HG03565 (cell line): Measurements from ENCODE around the gene ST3GAL3.

ENCODE experiments used
- ATAC-seq: cut with Tn5 transposase; IDR thresholded peaks from one replicate; pipeline ENCODE4 v1.9.1; 2021; ENCODE audit warnings: mild to moderate bottlenecking, moderate library complexity; ENCODE audit not compliant: unreplicated experiment

The ST3GAL3 gene

DNA sequence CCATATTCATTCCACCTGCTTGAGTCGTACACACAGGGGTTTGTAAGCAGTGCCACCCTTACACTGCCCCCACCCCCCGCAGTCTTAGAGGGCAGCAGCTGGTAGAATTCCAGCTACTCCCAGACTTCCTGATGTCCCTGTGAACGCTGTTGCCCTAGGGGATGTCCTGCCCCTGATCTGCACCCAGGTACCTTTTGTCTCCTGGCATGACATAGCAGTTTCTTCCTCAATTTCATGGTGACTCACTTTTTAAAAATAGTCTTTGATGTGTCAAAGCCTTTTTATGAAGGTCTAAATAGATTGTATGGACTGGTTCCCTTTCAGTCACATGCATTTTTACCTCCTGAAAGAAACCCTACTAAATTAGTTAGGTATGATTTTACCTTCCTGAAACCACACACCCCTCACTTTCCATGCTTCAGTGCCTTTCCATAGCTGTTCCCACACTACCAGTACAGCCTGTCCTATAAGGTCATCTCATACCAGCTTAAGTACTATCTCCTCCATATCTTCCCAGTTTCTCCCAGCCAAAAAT lies 76.4 kb downstream of the ST3GAL3 start:
- ATAC-seq, result no peak

DNA sequence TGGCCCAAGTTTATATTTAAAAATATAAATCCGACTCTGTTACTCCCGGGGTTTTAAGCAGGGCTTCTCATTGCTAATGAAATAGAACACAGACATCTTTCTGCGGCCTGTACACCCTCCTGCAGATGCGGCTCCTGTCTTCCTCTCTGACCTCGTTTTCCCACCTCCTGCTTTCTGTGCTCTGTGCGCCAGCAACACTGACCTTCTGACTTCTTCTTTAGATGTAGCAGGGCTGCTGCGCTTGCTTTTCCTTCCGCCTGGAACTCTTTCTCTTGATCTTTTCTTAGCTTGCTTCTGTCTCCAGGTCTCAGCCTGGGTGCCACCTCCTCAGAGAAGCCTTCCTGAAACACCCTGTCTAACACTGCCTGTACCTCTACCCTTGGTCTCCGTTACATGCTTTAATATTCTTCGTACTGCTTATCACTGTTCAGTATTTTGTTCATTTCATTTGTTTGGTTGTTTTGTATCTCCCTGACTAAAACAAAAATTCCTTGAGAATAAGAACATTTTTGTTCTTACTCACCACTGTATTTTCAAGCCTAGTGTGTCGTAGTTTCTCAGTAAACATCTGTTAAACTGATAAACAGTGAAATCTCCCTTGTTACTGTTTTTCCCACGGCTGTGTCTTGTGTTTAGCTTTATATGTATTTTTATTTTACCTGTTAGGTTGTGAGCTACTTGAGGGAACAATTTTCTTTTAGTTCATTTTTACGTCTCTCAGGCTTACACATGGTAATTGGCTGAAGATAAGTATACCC lies 79.0 kb downstream of the ST3GAL3 start:
- no peak for ATAC-seq

DNA sequence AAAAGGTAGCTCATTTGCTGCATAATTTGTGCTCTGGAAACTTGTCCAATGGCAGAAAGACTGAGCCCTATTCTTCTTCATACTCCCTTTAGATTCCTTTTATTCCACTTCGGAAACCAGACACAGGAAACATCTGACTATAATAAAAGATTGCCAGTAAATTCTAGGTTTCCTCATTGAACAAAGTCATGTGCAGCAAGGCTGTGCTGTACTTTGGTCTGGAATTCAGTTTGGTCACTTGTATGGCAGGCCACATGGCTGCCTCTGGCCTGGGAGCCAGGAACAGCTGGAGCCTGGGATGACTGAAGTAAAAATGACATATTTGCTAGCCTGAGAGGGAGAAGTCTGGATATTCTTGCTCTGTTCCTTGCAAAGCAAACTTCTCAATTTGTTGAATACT lies 79.6 kb downstream of the ST3GAL3 start:
- ATAC-seq, result no peak

DNA sequence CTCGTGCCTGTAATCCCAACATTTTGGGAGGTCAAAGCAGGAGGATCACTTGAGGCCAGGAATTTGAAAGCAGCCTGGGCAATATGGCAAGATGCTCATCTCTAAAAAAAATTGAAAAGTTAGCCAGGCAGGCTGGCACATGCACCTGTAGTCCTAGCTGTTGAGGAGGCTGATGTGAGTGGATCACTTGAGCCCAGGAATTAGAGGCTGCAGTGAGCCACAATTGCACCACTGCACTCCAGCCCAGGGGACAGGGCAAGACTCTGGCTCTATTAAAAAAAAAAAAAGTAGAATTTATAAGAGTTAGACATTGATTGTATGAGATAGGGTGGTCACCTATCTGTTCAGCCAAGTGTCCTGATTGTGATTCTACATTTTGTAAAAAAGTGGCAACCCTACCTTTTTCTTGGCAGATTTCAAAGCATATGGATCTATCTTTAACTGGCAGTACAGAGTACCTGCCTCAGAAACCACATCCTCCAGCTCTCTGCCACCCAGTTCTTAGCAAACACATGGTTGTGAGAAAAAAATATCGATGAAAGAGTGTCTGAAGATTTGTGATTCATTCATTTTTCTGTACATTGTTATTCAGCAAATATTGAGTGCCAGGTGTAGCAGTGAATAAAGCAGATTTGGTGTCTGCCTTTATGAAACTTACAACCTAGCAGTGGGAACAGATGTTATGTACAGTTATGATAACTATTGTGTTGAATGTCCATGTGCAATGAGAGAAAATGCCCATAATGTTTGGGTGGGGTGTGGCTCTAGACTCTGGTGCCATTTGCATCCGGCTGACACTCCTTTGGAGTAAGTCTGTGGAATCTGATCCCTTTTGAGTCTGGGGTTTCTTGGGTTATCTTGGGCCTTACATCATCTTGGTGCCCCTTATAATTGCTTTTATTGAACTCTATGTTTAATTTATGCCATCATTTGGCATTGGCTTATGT lies 82.5 kb downstream of the ST3GAL3 start:
- ATAC-seq, result no peak

DNA sequence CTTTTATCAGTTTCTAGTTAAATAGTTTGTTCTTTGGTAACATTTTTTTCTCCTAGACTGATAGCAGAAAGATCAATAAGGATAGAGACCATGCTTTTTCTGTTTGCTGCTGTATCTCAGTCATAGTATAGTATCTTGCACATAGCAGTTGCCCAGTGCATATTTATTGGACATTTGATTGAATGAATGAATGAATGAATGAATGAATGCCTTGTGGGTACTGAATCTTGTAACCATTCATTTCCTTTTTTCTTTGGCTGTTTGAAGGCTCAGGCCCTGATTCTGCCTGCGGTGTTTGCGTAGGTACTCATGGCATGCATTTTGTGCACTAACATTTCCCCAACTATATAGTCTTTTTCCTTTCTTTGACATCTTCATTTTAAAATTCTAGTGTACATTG lies 83.9 kb downstream of the ST3GAL3 start:
- ATAC-seq, result no peak

DNA sequence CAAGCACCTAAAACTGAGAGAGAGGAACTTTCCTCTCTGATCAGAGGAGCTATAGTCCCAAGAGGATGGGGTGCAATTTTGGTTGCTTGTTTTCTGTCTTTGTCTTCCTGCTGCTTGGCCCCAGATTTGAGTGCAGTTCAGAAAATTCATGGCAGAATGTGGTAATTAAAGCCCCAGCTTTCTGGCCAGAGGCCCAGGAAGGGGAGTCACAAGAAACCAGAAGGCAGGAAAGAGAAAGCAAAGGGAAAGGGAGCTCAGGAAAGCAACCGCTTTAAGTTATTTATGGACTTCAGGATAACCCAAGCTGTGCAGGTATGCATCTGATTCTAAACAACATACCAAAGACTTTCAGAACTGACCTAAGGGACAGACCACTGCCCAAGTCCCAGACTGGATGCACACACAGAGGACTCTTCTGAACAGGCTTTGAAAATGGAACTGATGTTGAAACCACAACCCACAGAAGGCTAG lies 88.8 kb downstream of the ST3GAL3 start:
- ATAC-seq, result no peak

DNA sequence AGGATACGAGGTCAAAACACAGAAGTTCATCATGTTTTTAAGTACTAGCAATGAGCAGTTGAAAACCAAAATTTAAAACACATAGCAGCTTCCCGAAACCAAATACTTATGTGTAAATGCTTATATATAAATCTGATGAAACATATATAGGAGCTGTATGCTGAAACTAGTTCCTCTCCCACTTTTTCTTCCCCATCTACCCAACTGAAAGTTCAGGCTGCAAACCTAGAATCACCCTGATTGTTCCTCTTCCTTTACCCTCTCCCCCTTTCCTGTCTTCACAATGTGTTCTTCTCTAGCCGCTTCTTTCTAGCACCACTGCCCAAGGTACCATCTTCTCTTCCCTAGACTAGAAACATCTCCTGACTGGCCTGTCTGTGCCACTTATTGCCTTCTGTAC lies 90.6 kb downstream of the ST3GAL3 start:
- no peak for ATAC-seq

DNA sequence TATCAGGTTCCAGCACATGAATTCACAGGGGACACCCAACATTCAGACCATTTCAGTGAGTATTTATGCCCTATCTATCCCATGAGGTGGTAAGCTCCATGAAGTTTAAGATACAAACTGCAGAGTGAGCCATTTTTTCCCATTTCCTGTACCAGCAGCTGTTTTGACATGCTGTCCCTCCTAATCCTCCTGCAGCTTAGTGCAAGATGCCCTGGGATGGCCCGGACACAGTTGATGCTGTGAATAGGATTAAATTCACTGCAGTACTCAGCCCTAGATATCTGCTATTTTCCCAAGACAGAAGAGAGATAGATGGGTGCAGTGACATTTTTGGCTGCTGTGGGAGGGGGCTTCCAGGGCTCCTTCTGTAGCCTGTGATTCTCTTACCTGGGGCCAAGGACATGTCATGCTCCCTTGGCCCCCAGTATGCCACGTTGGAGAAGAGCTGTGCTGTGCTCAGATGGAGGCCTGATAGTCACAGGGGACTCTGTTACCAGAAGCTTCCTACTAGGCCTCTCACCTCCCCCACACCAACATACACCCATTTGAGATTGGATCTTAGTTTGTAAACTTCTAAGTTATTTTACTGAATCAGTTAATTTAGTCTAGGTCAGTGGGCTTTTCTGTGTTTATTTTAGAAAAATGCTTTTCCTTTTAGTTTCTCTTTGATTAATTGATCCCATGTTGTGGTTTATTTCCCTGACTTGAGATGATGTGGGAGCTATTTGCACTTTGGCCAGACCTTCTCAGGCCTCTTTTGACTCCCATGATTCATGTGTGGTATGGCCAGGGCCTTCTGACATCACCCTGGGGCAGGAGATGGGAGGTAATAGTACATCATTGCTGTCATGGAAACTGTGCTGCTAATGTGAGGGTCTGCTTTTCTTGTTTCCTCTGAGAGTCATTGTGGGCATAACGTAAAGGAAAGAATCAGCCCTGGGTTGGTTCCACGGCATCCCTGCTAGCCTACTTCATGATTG lies 92.6 kb downstream of the ST3GAL3 start:
- ATAC-seq, result no peak

DNA sequence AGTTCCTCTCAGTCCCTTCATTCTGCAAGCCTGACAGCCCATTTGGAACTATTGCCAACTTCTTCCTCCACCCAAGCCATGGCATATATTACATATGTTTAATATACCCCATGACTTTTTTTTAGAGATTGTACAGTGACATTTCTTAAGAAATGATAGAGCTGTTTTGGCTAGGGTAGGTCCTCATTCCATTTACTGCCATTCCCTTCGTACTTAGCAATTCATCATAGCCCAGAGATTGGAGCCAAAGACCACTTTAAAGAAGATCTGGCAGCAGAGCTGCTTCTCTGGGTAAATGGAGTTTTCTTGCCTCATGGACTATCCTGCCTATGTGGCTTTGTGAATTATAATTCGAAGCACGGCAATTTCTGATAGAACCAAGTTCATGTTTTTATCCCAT lies 93.4 kb downstream of the ST3GAL3 start:
- ATAC-seq, result no peak

DNA sequence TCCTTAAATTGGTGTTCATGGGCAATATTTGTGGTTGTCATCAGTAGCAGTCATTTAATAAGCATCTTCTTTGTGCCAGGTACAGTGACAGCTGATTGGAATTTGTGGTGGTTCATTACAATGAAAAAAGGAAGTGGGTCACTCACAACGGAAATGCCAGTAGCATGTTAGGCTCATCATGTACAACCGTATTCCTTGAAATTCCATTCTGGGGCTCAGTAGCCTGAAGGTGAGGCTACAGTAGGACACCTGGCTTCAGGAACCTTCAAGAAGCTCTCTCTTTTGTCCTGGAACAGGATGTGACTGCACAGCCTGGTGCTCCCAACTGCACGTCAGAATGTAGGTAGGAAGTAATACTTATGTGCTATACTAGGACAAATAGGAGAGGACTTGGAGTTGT lies 93.9 kb downstream of the ST3GAL3 start:
- ATAC-seq, result no peak

DNA sequence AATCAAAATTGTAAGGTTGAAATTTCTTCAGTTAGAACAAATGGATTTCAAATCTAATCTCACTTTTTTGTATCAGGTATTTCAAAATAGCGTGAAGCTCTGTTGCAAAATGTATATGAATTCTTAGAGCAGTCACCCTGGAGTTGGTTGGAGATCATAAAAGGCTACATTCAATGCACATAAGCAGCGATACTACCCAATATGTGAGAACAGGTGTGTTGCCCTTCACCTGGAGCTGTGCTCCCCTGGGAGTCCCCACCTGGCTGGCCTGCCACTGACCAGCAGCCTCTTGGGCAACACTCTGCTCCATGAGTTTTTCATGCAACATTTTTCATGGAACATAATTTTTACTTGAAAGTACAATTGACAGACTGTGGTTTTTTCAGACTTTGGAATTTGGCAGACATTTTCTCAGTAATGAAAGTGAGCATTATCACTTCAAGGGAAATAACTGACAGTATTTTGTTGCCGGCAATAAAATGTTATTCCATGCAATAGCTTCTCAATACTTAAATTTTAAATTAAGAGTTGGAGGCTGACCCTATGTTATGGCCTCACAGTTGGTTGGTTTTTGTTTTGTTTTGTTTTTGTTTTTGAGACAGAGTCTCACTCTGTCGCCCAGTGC lies 95.1 kb downstream of the ST3GAL3 start:
- ATAC-seq, result no peak

DNA sequence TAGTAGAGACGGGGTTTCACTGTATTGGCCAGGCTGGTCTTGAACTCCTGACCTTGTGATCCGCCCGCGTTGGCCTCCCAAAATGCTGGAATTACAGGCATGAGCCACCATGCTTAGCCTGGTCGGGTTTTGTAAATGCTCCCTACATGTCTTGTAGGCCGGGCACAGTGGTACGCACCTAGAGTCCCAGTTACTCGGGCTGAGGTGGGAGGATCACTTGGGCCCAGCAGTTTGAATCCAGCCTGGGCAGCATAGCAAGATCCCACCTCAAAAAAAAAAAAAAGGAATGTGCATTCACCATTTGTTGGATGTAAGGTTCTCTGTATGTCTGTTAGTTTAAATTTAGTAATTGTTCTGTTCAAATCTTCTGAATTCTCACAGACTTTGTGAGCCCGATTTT lies 95.8 kb downstream of the ST3GAL3 start:
- ATAC-seq, result no peak

DNA sequence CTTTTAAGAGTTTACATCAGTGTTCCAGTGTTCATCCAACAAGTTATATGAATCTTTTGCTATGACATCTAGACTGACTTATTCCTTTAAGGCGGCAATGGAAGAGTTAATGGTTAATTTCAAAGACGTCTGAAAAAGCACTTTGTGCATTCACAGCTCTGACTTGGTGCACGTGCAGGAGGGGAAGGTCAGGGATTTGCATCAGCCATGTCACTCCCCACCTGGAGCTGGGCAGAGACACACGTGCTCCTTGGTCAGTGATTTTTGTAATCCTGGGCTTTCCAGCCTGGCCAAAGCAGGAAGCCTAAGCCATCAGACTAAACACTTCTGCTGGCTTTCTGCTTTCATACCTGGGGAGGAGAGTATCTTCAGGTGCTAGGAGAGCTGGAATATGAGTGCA lies 96.3 kb downstream of the ST3GAL3 start:
- no peak for ATAC-seq

DNA sequence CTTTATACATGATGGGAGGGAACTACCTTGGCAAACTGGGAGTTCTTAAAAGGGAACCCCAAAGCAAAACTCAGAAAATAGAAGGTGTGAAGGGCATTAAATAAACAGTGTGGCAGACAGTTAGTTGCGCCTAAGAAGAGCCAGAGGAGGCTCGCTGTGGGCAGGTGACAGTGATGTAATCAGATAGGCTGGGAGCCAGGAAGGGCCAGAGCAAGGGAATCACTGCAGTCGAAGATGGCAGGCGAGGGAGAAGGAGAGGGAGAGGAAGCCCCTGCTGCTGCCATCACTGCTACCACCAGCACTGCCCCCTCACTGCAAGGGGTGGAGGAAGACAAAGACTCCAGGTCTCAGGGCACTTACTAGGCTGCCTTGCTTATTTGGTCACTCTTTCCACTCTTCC lies 97.2 kb downstream of the ST3GAL3 start:
- no peak for ATAC-seq

DNA sequence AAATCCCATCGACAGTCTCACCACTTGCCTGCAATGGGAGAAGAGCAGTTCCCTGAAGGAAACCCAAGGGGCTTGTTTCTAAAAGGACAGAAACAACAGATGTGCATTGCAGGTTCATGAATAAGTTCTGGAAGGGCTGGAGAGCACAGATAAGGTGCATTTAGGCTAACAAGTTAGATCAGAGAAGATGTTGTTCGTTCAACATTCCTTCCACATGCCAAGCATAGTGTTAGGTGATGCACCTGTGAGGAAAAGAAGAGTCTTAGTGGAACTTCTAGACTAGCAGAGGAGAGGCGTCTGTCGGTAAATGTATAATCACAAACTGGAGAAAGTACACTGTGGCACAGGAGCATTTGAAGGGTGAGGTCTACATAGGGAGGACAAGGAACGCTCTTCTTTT lies 98.0 kb downstream of the ST3GAL3 start:
- ATAC-seq, result no peak

DNA sequence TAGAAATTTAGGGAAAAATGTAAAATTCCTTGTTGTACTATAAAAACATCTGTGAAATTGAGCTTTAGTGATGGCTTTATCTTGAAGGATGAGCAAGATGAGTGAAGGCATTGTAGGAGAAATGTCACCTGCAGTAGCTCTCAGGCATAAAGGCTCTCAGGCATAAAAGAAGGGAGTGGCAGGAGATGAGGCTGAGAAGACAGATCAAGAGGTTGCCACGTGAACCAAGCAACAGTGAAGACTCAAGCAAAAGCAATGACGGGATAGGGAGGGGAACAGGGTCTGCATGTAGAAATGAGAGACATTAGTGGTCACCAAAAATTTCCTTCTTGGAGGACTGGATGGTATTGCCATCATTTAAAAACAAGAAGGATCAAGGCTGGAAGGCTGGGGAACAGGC lies 98.8 kb downstream of the ST3GAL3 start:
- ATAC-seq, result no peak

DNA sequence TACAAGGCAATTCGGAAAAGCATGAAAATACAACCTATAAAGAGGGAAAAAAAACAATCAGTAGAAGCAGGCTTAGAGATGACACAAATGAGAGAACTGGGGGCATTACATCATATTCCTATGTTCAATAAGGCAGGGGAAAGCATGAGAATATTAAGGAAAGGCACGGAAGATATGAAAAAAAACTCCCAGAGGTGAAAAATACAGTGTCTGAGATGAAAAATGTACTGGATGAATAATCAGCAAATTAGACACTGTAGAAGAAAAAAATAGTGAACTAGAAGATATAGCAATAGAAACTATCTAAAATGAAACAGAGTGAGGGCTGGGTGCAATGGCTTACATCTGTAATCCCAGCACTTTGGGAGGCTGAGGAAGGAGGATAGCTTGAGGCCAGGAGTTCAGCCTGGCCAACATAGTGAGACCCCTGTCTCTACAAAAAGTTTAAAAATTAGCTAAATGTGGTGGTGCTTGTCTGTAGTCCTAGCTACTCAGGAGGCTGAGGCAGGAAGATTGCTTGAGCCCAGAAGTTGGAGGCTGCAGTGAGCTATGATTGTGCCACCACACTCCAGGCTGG lies 101.8 kb downstream of the ST3GAL3 start:
- ATAC-seq, result no peak

DNA sequence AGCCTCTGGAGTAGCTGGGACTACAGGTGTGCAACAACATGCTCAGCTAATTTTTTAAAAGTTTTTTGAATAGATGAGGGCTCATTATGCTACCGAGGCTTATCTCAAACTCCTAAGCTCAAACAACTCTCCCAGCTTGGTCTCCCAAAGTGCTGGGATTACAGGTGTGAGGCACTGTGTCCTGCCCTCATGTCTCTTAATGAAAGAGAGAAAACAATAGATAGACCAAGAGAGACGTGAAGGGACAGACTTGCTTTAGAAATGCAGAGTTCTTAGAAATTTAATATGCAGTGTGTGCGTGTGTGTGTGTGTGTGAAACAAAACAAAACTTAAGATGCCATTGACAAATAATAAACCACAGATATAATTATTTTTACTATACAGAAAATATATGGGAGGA lies 105.2 kb downstream of the ST3GAL3 start:
- no peak for ATAC-seq

DNA sequence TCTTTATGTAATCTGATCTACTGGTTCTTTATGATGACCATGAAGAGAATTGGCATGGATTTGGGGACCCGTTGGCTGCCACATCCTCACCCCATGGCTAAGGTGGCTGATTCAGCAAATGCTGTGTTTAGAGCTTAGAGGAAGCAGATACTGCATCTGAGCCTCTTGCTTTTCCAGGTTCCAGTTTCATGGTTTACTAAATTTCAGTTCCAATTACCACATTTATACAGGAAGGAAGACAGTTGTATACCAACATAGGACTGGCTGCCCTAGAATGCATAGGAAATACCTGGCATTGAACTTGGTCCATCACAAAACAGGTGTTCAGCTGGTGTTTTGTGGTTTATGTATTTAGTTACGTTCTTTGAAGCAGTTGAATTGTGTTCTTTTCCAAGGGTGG lies 107.1 kb downstream of the ST3GAL3 start:
- ATAC-seq, result no peak
